HG03139 (cell line): ENCODE data around the gene ZMYND11.
"Not testable (repeated sequence)": the region's sequence is repeated elsewhere in the genome, so short reads cannot be mapped to it uniquely, and the experiment has no call there.

Experiments
- ATAC-seq: cut with Tn5 transposase; IDR thresholded peaks from one replicate; pipeline ENCODE4 v1.9.1; 2021; ENCODE audit not compliant: unreplicated experiment

ZMYND11 gene

DNA sequence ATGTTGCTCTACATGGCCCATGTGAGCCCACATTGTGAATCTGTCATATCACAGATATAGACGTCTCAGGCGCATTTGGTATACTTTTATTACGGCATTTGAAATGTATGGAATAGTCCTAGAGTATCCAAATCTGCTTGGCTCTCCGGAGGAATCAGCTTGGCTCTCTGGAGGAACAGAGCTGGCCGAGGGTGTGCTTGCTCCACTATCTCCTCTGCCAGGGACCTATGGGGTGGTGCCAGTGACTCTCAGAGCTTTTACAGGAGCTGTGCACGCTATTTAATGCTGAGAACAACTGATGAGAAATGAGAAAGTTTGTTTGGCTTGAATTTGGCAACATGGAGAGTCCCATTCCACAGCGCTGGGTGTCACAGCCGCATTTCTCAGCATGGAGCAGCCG, 144.0 kb downstream of the ZMYND11 start:
- ATAC-seq: no peak

DNA sequence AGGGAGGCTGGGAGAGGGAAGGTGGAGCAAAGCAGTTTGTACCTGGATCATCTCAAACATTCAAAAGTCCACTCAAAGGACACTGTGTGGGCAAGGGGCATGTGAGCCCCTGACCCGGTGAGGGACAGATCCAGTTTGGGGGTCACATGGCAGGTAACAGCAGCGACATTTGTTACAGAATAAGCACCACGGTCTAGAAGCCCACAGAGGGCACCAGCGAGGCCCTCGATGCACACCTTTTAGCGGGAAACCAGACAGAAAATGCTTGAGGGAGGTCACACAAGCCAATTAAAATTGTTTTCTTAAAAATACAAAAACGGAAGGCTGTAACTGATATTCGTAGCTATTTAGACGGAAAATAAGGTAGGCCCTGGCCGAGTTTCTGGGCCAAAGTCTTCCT, 144.4 kb downstream of the ZMYND11 start:
- no peak for ATAC-seq

- no peak for ATAC-seq
Measured at GRCh38 chr10:282294-283139, 147.3 kb downstream of the ZMYND11 start.

DNA sequence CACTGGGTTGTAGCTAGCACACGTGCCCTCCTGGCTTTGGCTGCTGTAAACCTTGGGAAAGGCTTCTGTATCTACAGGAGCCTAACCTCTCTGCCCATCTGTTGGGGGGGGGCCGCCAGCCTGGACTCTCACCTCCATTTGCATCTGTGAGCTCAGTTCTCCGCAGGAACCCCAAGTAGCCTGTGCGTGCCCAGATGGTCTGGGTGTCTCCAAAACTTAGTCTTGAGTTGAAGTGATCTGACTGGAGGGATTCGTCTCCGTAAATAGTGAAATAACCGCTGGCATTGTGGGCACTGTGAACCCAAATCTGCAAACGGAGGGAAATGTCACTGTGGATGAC, 147.9 kb downstream of the ZMYND11 start:
- no peak for ATAC-seq

- peak; percentile 85 for ATAC-seq
Measured at GRCh38 chr10:283916-284356, 148.7 kb downstream of the ZMYND11 start.

DNA sequence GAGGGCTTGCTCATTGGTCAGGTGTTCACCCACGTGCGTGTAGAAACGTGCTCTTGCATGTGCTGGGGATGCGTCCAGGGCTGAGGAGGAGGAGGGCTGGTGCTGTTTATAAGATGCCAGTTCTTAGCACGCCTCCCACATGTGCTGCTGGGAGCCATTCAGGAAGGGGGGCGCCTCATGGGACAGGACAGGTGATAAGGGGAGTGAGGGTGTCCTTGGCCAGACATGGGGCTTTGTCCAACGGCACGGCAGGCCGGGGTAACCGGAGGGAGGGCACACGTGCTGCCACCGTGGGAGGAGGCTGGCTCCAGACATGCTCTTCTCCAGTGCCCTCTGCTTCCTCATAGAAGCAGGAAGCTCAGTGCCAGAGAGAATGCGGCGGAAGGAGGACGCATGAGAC, 150.0 kb downstream of the ZMYND11 start:
- no peak for ATAC-seq

GRCh38 chr10:287026-287709, 151.9 kb downstream of the ZMYND11 start:
- ATAC-seq: no peak

- no peak for ATAC-seq
Measured at GRCh38 chr10:287814-288213, 152.6 kb downstream of the ZMYND11 start.

DNA sequence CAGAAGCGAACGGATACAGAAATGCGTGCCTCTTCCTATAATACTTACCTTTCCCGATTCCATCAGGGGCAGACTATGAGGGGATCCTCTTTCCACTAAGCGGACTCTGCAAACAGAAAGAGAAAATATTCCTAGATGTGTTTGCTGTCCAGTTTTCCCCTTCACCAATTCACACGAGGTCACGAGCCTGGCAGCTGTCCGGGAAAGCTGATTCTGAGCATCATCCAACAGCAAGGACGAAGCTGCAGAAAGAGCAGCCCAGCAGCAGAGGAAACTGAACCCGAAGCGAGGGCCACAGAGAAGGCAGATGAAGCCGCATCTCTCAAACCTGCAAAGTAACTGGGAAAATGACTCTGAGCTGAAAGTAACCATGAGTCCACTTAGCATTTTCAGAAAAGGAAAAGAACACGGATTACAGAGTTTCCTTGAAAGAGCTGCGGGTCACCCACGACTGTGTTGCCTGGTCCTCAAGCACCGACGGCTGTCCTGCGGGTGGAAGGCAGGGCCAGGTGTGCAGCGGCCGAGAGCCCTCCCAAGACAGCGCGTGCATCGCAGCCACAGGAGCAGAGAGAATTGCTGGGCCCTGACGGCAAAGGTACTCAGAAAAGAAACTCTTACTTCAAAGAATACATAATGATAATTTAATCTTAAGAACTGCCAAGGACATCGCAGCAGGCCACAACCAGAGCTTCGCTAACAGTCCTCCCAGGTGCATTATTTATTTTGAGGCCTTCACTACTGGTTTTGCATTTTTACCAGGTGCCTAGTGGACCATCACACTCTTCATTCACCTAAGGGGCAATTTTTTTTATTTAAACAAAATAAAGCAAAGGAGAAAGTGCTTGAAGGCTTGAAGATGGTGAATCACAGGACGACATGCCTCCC, 153.3 kb downstream of the ZMYND11 start:
- ATAC-seq: no peak

DNA sequence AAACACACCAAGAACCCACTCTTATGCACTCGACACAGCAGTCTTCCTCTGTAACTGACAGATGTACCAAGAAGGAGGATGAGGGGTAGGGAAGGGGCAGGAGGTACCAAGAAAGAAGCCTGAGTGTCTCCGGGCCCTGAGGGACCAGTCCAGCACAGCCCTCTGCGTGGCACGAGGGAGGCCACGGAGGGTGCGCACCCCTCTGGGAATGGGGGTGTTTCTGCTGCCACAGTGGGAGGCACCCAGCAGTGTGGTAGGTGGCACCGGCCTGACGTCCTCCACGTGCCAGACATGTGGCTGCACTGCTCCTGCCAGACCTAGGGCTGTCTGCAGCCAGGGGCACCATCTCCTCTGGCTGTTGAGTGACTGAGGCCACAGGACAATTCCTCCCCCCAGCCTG, 154.3 kb downstream of the ZMYND11 start:
- ATAC-seq: no peak

- ATAC-seq: no peak
Measured at GRCh38 chr10:290026-290725, 154.9 kb downstream of the ZMYND11 start.

- no peak for ATAC-seq
Measured at GRCh38 chr10:293636-294035, 158.4 kb downstream of the ZMYND11 start.

DNA sequence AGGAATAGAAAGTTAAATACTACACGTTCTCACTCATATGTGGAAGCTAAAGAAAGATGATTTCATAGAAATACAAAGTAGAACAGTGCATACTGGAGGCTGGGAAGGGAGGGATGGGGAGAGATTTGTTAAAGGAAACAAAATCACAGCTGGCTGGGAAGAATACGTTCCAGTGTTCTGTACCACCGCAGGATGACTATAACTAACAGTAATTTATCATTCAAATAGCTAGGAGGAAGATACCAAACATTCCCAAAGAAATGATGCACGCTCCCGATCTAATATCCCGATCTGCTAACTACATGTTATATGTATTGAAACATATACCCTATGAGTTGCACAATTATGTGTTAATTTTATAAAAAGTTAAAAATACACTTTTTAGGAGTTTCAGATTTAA, 162.3 kb downstream of the ZMYND11 start:
- ATAC-seq: no peak

DNA sequence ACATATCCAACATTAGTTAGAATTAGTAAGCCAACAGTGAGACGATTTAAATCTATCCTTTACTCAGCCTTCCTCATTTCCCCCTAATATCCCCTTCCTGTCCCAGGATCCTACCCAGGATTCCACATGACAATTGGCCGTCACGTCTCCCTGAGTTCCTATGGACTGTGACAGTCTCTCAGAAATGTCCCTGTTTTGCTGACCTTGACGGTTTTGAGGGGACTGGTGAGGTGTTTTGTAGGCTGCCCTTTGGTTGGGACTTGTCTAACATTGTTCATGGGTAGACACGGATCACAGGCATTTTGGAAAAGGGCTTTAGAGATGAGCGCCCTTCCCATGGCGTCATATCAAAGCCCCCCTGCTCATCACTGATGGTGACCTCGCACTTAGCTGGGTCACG, 162.8 kb downstream of the ZMYND11 start:
- no peak for ATAC-seq

DNA sequence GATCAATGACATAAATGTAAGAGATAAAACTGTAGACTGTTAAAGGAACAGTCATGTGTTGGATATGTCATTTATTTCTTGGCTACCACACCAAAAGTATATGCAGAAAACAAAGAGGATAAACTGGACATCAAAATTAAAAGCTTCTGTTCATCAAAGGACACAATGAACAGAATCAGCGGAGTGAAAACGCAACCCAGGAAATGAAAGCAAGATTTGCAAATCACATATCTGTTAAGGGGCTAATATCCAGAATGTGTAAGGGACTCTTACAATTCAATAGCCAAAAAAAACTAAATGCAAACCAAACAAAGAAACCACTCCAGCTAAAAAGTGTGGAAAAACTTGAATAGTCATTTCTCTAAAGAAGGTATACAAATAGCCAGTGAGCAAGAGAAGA, 164.3 kb downstream of the ZMYND11 start:
- no peak for ATAC-seq

- peak; percentile 62 for ATAC-seq
Measured at GRCh38 chr10:299969-300368, 164.7 kb downstream of the ZMYND11 start.

DNA sequence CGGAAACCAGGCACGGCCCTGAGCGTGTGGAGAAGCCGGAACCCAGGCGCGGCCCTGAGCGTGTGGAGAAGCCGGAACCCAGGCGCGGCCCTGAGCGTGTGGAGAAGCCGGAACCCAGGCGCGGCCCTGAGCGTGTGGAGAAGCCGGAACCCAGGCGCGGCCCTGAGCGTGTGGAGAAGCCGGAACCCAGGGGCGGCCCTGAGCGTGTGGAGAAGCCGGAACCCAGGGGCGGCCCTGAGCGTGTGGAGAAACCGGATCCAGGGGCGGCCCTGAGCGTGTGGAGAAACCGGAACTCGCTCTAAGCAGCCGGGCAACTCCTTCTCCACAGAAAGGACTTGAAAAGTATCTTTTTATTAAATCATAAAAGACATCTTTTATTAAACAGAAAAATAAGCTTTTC, 165.3 kb downstream of the ZMYND11 start:
- ATAC-seq: not testable (repeated sequence)

DNA sequence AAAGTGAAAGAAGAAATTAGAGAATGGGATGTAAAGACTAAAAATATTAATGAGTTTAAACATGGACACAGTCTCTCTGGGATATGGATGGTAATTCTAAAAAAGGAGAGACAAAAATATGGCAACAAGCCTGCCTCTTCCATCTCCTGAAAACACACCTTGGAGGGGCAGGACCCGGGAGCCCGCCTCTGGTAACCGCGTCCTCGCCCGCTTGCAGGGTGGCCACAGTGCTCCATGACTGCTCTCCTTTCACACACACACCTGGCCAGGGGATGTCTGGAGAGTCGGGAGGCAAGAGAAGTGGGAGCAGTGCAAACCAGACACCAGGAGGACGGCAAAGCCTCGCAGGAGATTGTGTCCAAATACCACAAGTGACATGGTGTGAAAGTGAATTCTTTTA, 166.3 kb downstream of the ZMYND11 start:
- no peak for ATAC-seq
